ENCODE results near the gene PTGDR.

Gene PTGDR

DNA sequence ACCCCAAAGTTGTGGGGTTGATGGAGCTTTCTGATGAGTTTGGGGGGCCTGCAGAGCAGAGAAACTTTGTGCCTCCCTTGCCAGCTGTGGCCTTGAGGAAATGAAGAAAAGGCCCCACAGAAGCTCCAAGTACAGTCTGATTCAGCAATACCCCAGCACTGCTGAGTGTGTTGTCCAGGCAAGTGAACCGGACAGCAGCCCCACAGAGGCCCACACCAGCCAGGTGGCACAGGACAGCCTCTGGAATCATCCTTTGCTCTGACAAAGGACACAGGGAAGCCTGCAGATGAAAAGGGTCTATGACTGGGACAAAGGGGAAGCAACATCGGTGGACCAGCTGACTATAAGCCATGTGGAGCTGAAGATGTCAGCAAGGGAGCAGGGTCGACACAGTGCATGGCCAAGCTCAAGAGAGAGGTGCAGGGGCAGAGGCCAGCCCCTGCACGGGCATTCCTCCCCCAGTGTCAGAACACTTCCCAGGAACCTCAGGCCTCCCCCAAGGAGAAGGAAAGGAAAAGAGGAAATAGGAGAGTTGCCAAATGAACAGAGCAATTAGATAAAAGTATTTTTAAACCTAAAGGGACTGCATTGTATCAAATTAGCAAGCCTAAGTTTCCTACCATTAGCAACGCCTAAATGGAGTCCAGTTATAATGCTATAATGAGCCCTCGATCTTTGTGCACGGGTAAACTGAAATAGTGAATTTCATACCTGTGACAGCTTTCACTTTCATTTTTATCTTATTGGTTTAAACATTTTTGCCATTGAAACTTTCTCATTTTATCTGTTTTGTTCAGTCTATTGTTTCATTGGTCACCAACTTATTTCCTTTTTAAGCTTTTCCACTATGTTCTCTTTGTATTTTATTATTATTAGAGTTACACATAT is 46.3 kb upstream of the PTGDR start:
- ATAC-seq = no peak
- TF ChIP-seq ZNF70 (CRISPR knock-in tag; IDR thresholded peaks at IDR 0.05) (no peak), OSR1 (CRISPR knock-in tag; IDR thresholded peaks at IDR 0.05) (no peak), TCF4 (CRISPR knock-in tag; IDR thresholded peaks at IDR 0.05; ENCODE audit: borderline replicate concordance) (no peak), ZNF8 (CRISPR knock-in tag; IDR thresholded peaks at IDR 0.05) (no peak)
- TF ChIP-seq, protein P1, sequence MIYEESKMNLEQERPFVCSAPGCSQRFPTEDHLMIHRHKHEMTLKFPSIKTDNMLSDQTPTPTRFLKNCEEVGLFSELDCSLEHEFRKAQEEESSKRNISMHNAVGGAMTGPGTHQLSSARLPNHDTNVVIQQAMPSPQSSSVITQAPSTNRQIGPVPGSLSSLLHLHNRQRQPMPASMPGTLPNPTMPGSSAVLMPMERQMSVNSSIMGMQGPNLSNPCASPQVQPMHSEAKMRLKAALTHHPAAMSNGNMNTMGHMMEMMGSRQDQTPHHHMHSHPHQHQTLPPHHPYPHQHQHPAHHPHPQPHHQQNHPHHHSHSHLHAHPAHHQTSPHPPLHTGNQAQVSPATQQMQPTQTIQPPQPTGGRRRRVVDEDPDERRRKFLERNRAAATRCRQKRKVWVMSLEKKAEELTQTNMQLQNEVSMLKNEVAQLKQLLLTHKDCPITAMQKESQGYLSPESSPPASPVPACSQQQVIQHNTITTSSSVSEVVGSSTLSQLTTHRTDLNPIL (CRISPR knock-in tag; IDR thresholded peaks at IDR 0.05; ENCODE audit: low read depth) = no peak
- TF ChIP-seq, protein P2, sequence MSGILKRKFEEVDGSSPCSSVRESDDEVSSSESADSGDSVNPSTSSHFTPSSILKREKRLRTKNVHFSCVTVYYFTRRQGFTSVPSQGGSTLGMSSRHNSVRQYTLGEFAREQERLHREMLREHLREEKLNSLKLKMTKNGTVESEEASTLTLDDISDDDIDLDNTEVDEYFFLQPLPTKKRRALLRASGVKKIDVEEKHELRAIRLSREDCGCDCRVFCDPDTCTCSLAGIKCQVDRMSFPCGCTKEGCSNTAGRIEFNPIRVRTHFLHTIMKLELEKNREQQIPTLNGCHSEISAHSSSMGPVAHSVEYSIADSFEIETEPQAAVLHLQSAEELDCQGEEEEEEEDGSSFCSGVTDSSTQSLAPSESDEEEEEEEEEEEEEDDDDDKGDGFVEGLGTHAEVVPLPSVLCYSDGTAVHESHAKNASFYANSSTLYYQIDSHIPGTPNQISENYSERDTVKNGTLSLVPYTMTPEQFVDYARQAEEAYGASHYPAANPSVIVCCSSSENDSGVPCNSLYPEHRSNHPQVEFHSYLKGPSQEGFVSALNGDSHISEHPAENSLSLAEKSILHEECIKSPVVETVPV (CRISPR knock-in tag; IDR thresholded peaks at IDR 0.05) = no peak

DNA sequence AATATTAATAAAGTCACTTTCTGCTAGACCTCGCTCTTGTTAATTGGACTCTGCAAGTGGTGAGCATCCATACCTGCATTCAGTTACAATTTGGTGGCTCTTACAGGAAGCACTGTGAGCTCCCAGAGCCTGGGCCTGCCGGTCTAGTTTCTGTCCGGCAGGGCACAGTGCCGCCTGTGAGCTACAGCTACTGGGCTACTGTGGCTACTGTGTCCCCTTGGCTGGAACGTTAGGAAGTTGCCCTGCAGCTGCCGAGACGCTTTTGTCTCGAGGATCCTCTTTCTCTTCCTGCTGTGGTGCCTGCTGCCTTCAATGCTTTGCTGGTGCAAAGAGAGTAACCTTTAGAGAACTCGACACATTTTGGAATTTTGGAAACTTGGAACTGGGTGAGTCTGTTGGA is 44.6 kb upstream of the PTGDR start:
- TF ChIP-seq ZC3H10 (CRISPR knock-in tag; IDR thresholded peaks at IDR 0.05) = no peak
- no peak for TF ChIP-seq TCF4 (CRISPR knock-in tag; IDR thresholded peaks at IDR 0.05; ENCODE audit: borderline replicate concordance)
- no peak for TF ChIP-seq ZNF70 (CRISPR knock-in tag; IDR thresholded peaks at IDR 0.05)
- no peak for TF ChIP-seq ZNF565 (CRISPR knock-in tag; conservative IDR thresholded peaks at IDR 0.05; ENCODE audit: low read depth)
- ATAC-seq = no peak

DNA sequence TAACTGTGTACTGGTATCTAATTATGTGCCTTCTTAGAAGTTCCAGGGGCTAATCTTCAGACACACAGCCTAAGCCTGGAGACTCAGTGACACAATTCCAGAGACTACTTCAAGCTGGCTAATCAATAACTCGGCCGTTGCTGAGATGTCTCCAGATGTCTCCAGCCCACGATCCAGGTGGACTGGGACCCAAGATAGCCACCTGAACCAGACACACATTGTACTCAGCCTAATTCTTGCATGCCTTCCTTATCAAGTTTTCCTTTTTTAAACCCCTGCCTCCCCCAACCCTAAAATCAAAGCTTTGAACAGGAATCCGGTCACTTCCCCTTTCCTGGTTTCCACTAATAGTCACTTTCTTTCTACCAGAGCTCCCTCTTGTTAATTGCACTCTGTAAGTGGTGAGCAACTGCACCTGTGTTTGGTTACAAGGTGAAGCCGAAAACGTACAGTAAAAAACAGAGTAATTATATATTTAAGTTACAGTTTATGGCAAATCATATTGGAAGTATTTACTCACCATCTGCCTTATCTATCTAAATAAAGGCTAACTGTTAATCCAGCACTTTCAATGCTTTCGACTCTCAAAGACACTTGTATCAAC is 39.8 kb upstream of the PTGDR start:
- no peak for ATAC-seq

DNA sequence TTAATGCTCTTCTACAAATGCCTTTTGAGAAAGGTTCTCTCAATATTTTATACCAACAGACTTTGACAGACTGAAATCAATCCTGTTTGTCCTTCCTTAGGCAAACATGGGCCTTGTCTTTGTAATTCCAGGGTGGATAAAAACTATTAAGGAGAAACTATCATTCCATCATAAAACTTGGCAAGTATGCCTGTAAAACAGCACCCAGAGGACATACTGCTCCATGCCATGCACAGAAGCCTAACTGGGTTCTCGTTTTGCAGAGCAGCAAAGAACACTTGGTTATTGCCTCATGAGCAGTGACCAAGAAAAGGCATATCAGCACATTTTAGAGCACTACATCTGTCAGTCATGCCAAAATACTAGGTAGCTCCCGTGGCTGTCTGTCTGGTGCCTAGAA is 33.8 kb upstream of the PTGDR start:
- TF ChIP-seq PPARA (CRISPR knock-in tag; IDR thresholded peaks at IDR 0.05; ENCODE audit: borderline replicate concordance) (no peak), TOX (CRISPR knock-in tag; IDR thresholded peaks at IDR 0.05; ENCODE audit: borderline replicate concordance) (no peak), ZNF8 (CRISPR knock-in tag; IDR thresholded peaks at IDR 0.05) (no peak), ZNF565 (CRISPR knock-in tag; conservative IDR thresholded peaks at IDR 0.05; ENCODE audit: low read depth) (no peak), SNAI2 (CRISPR knock-in tag; IDR thresholded peaks at IDR 0.05) (no peak), OSR1 (CRISPR knock-in tag; IDR thresholded peaks at IDR 0.05) (no peak)
- TF ChIP-seq, protein P2 (CRISPR knock-in tag; IDR thresholded peaks at IDR 0.05) = no peak
- TF ChIP-seq, protein P3, sequence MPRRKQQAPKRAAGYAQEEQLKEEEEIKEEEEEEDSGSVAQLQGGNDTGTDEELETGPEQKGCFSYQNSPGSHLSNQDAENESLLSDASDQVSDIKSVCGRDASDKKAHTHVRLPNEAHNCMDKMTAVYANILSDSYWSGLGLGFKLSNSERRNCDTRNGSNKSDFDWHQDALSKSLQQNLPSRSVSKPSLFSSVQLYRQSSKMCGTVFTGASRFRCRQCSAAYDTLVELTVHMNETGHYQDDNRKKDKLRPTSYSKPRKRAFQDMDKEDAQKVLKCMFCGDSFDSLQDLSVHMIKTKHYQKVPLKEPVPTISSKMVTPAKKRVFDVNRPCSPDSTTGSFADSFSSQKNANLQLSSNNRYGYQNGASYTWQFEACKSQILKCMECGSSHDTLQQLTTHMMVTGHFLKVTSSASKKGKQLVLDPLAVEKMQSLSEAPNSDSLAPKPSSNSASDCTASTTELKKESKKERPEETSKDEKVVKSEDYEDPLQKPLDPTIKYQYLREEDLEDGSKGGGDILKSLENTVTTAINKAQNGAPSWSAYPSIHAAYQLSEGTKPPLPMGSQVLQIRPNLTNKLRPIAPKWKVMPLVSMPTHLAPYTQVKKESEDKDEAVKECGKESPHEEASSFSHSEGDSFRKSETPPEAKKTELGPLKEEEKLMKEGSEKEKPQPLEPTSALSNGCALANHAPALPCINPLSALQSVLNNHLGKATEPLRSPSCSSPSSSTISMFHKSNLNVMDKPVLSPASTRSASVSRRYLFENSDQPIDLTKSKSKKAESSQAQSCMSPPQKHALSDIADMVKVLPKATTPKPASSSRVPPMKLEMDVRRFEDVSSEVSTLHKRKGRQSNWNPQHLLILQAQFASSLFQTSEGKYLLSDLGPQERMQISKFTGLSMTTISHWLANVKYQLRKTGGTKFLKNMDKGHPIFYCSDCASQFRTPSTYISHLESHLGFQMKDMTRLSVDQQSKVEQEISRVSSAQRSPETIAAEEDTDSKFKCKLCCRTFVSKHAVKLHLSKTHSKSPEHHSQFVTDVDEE (CRISPR knock-in tag; IDR thresholded peaks at IDR 0.05) = no peak
- no peak for ATAC-seq

More for the DNA sequence above, 39.8 kb upstream of the PTGDR start:
- TF ChIP-seq CSDC2 (CRISPR knock-in tag; IDR thresholded peaks at IDR 0.05) = no peak
- no peak for TF ChIP-seq ZC3H10 (CRISPR knock-in tag; IDR thresholded peaks at IDR 0.05)
- TF ChIP-seq OSR1 (CRISPR knock-in tag; IDR thresholded peaks at IDR 0.05) = no peak
- no peak for TF ChIP-seq ZNF70 (CRISPR knock-in tag; IDR thresholded peaks at IDR 0.05)
- TF ChIP-seq ZFP30 (CRISPR knock-in tag; IDR thresholded peaks at IDR 0.05) = no peak
- no peak for TF ChIP-seq TCF4 (CRISPR knock-in tag; IDR thresholded peaks at IDR 0.05; ENCODE audit: borderline replicate concordance)
- TF ChIP-seq RARB (CRISPR knock-in tag; IDR thresholded peaks at IDR 0.05) = no peak
- TF ChIP-seq, protein P2 (CRISPR knock-in tag; IDR thresholded peaks at IDR 0.05) = no peak
- TF ChIP-seq PPARA (CRISPR knock-in tag; IDR thresholded peaks at IDR 0.05; ENCODE audit: borderline replicate concordance) = no peak
- TF ChIP-seq ZNF565 (CRISPR knock-in tag; conservative IDR thresholded peaks at IDR 0.05; ENCODE audit: low read depth) = no peak
